SK-N-SH treated with all-trans-retinoic acid at 6 μM for 48 hours (cell line): ENCODE results near the gene GTF3C2.
A peak's percentile ranks its signal among the peaks of the same experiment; 100 is the strongest.

Experiments used
- ATAC-seq: fragments of 200-7000 bp; cut with Tn5 transposase; 3 replicates; pipeline ENCODE4 v1.9.1; 2020; ENCODE audit warnings: mild to moderate bottlenecking, moderate library complexity
- ARNTL ChIP-seq: fragments of 450-650 bp; formaldehyde crosslinking; IDR thresholded peaks from 2 replicates; pipeline ENCODE4 v1.5.0; 2020; ENCODE audit warnings: low read depth, mild to moderate bottlenecking, moderate library complexity, borderline replicate concordance
- BACH2 ChIP-seq: fragments of 250-450 bp; sonication (Bioruptor Pico); IDR thresholded peaks from 2 replicates; pipeline ENCODE4 v1.9.0; 2021; ENCODE audit warnings: mild to moderate bottlenecking, borderline replicate concordance
- CREB5 ChIP-seq: fragments of 250-450 bp; sonication (Bioruptor Pico); IDR thresholded peaks from 2 replicates; pipeline ENCODE4 v1.5.1; 2020; ENCODE audit warnings: low read depth, mild to moderate bottlenecking, moderate library complexity
- CSDC2 ChIP-seq: fragments of 250-450 bp; sonication (Bioruptor Pico); IDR thresholded peaks from 2 replicates; pipeline ENCODE4 v1.5.0; 2020; ENCODE audit warnings: mild to moderate bottlenecking, moderate library complexity
- CSRNP3 ChIP-seq: fragments of 250-450 bp; sonication (Bioruptor Pico); IDR thresholded peaks from 2 replicates; pipeline ENCODE4 v1.5.1; 2021; ENCODE audit warnings: mild to moderate bottlenecking, moderate library complexity
- ESRRG ChIP-seq: fragments of 250-450 bp; sonication (Bioruptor Pico); IDR thresholded peaks from 2 replicates; pipeline ENCODE4 v1.6.1; 2021; ENCODE audit warnings: mild to moderate bottlenecking
- GLIS3 ChIP-seq: fragments of 250-450 bp; sonication (Bioruptor Pico); IDR thresholded peaks from 2 replicates; pipeline ENCODE4 v1.5.0; 2020; ENCODE audit warnings: mild to moderate bottlenecking, moderate library complexity
- ISL1 ChIP-seq: fragments of 250-450 bp; sonication (Bioruptor Pico); IDR thresholded peaks from 2 replicates; pipeline ENCODE4 v2.1.2; 2022; ENCODE audit warnings: mild to moderate bottlenecking, moderate library complexity
- OSR1 ChIP-seq: fragments of 250-450 bp; sonication (Bioruptor Pico); IDR thresholded peaks from 2 replicates; pipeline ENCODE4 v1.8.0; 2022; ENCODE audit warnings: moderate library complexity, mild to moderate bottlenecking, inconsistent platforms
- PATZ1 ChIP-seq: fragments of 250-450 bp; sonication (Bioruptor Pico); IDR thresholded peaks from 2 replicates; pipeline ENCODE4 v1.8.0; 2020; ENCODE audit warnings: mild to moderate bottlenecking, moderate library complexity, borderline replicate concordance
- POU6F1 ChIP-seq: fragments of 250-450 bp; sonication (Bioruptor Pico); IDR thresholded peaks from 2 replicates; pipeline ENCODE4 v1.8.0; 2021; ENCODE audit warnings: low read depth, mild to moderate bottlenecking, moderate library complexity, borderline replicate concordance
- RARB ChIP-seq: fragments of 250-450 bp; sonication (Bioruptor Pico); IDR thresholded peaks from 2 replicates; pipeline ENCODE4 v1.8.0; 2021; ENCODE audit warnings: mild to moderate bottlenecking, moderate library complexity
- SNAI2 ChIP-seq: fragments of 250-450 bp; sonication (Bioruptor Pico); IDR thresholded peaks from 2 replicates; pipeline ENCODE4 v1.5.0; 2020; ENCODE audit warnings: mild to moderate bottlenecking, moderate library complexity
- TCF4 ChIP-seq: fragments of 250-450 bp; sonication (Bioruptor Pico); IDR thresholded peaks from 2 replicates; pipeline ENCODE4 v1.8.0; 2021; ENCODE audit warnings: mild to moderate bottlenecking, moderate library complexity, borderline replicate concordance
- TOX ChIP-seq: fragments of 250-450 bp; sonication (Bioruptor Pico); IDR thresholded peaks from 2 replicates; pipeline ENCODE4 v1.8.0; 2021; ENCODE audit warnings: mild to moderate bottlenecking, moderate library complexity, borderline replicate concordance
- TSHZ2 ChIP-seq: fragments of 250-450 bp; sonication (Bioruptor Pico); IDR thresholded peaks from 2 replicates; pipeline ENCODE4 v1.5.0; 2020; ENCODE audit warnings: mild to moderate bottlenecking, moderate library complexity
- ZC3H10 ChIP-seq: fragments of 250-450 bp; sonication (Bioruptor Pico); IDR thresholded peaks from 2 replicates; pipeline ENCODE4 v1.5.1; 2021; ENCODE audit warnings: mild to moderate bottlenecking, moderate library complexity
- ZFP30 ChIP-seq: fragments of 450-650 bp; formaldehyde crosslinking; IDR thresholded peaks from 2 replicates; pipeline ENCODE4 v1.5.0; 2022; ENCODE audit warnings: mild to moderate bottlenecking, moderate library complexity
- ZNF565 ChIP-seq: fragments of 450-650 bp; formaldehyde crosslinking; conservative IDR thresholded peaks from 2 replicates; pipeline ENCODE4 v1.5.0; 2020; ENCODE audit warnings: low read depth, mild to moderate bottlenecking, moderate library complexity
- ZNF70 ChIP-seq: fragments of 450-650 bp; formaldehyde crosslinking; IDR thresholded peaks from 2 replicates; pipeline ENCODE4 v1.5.0; 2020; ENCODE audit warnings: mild to moderate bottlenecking, moderate library complexity
- ZNF8 ChIP-seq: fragments of 450-650 bp; formaldehyde crosslinking; IDR thresholded peaks from 2 replicates; pipeline ENCODE4 v1.5.0; 2020; ENCODE audit warnings: mild to moderate bottlenecking, moderate library complexity

The GTF3C2 gene

GRCh38 chr2:27363933-27364332 is 7.4 kb upstream of the GTF3C2 start:
- TF ChIP-seq CREB5 (CRISPR knock-in tag) = no peak
- no peak for TF ChIP-seq CSRNP3 (CRISPR knock-in tag)
- TF ChIP-seq CSDC2 (CRISPR knock-in tag) = no peak
- no peak for TF ChIP-seq OSR1 (CRISPR knock-in tag)
- TF ChIP-seq ZFP30 = no peak
- TF ChIP-seq BACH2 (CRISPR knock-in tag) = no peak
- TF ChIP-seq ZNF8 (CRISPR knock-in tag) = no peak
- no peak for TF ChIP-seq TSHZ2 (CRISPR knock-in tag)
- TF ChIP-seq POU6F1 = no peak
- TF ChIP-seq TCF4 (CRISPR knock-in tag) = no peak
- no peak for TF ChIP-seq RARB (CRISPR knock-in tag)
- no peak for TF ChIP-seq PATZ1 (CRISPR knock-in tag)
- TF ChIP-seq ZC3H10 (CRISPR knock-in tag) = no peak
- TF ChIP-seq ZNF565 = no peak
- no peak for TF ChIP-seq ISL1 (CRISPR knock-in tag)
- no peak for TF ChIP-seq TOX (CRISPR knock-in tag)
- no peak for TF ChIP-seq ARNTL (CRISPR knock-in tag)
- no peak for TF ChIP-seq ZNF70 (CRISPR knock-in tag)
- TF ChIP-seq SNAI2 (CRISPR knock-in tag) = no peak
- TF ChIP-seq ESRRG (CRISPR knock-in tag) = no peak
- no peak for ATAC-seq

- no peak; the same call in 2 of the 3 replicates for ATAC-seq
- TF ChIP-seq OSR1 (CRISPR knock-in tag) (no peak), ZNF70 (CRISPR knock-in tag) (no peak), ZFP30 (no peak)
Observed at GRCh38 chr2:27362678-27363420, 6.3 kb upstream of the GTF3C2 start.

- peak; percentile 55 for ATAC-seq
- TF ChIP-seq CREB5 (CRISPR knock-in tag) (no peak), OSR1 (CRISPR knock-in tag) (no peak), CSRNP3 (CRISPR knock-in tag) (no peak), BACH2 (CRISPR knock-in tag) (no peak), GLIS3 (no peak), ZNF8 (CRISPR knock-in tag) (no peak), ZC3H10 (CRISPR knock-in tag) (no peak), ZNF70 (CRISPR knock-in tag) (no peak), TSHZ2 (CRISPR knock-in tag) (no peak), ZNF565 (no peak), CSDC2 (CRISPR knock-in tag) (no peak), RARB (CRISPR knock-in tag) (no peak), SNAI2 (CRISPR knock-in tag) (no peak), TCF4 (CRISPR knock-in tag) (no peak)
Observed at GRCh38 chr2:27356056-27356381, 545 bp downstream of the GTF3C2 start.
